T follicular helper cell (primary cell): ENCODE results near the gene MVB12B.
A peak's percentile ranks its signal among the peaks of the same experiment; 100 is the strongest.
"Not testable (repeated sequence)": the region's sequence is repeated elsewhere in the genome, so short reads cannot be mapped to it uniquely, and the experiment has no call there.

ENCODE experiments used
- DNase-seq: peaks from one replicate; pipeline ENCODE4 v3.0.0-alpha.2; 2020; ENCODE audit warnings: low read depth
- total RNA-seq, 2 experiments: gene quantifications; one replicate each; lab custom pipeline; 2026; lab: John Stamatoyannopoulos, UW

MVB12B gene, protein sequence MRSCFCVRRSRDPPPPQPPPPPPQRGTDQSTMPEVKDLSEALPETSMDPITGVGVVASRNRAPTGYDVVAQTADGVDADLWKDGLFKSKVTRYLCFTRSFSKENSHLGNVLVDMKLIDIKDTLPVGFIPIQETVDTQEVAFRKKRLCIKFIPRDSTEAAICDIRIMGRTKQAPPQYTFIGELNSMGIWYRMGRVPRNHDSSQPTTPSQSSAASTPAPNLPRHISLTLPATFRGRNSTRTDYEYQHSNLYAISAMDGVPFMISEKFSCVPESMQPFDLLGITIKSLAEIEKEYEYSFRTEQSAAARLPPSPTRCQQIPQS
- 3.3 to 16.6 reads per million in 2 experiments for total RNA-seq

- DNase-seq, result peak; percentile 33
Observed at GRCh38 chr9:126326228-126327005, at the start of gene MVB12B. MVB12B (plus strand) TSS chr9:126326829; CDS start chr9:126326930, 101 bp downstream.

DNA sequence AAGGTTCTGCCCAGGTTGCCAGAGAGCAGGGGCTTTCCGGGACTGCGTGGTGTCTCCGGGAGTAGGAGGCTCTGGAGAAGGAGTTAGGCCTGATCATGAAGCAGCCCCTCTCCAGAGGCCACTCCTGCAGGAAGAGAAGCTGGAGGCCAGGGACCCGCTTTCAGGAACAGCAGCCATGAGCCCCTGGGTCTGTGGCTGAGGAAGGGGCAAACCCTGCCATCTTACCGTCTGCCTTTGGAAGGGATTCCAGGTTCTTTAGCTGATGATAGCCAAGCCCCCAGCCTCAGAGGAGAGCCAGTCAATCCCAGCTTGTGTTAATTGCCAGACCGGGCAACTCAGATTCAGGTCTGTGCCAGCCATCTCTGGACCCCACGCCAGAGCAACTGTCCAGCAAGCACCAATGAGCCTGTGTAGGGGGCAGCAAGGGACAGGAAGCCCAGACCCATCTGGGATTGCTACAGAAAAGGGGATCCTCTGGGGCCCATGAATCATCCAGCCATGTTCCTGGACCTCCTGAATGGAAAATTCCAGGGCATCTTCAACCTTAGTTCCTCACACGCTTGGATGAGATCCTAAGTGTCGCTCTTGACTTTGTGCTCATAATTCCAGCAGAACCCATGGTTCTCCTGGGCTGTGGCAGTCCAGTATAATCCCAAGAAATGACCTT lies 42.7 kb upstream of the MVB12B start:
- no peak for DNase-seq

DNA sequence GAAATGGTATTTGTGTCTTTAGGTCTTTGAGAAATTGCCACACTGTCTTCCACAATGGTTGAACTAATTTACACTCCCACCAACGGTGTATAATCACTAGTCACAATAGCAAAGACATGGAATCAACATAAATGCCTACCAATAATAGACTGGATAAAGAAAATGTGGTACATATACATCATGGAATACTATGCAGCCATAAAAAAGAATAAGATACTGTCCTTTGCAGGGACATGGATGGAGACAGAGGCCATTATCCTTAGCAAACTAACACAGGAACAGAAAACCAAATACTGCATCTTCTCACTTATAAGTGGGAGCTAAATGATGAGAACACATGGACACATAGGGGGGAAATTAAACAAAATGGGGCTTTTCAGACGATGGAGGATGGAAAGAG lies 41.0 kb upstream of the MVB12B start:
- not testable (repeated sequence) for DNase-seq

DNA sequence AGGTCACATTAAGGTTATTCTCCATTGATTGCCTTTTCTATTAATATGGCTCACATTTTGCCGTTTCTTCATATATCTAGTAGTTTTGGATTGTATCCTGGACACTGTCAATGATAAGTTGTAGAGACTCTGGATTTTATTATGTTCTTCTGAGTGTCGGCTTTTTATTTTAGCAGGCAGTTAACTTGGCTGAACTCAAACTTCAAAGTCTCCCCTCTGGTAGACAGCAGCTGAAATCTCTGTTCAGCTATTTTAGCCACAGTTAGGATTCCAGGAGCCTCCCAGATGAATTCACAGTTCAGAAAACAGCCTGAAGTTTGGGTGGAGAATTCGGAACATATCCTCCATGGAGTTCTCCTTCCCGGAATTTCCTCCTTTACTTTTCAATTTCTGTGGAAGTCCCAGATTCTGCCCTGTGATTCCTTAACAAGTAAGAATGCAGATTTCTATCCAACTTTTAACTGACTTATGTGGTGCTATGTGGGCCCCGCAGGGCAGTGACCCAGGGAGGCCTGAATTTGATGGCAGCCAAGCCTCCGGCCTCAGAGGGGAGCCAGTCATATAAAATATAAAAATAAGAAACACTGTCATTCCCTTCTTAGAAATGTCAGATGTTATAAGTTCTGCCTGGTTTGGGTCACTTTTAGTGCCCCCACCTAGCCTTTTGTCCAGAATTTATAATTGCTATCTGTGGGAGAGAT lies 39.3 kb upstream of the MVB12B start:
- no peak for DNase-seq

DNA sequence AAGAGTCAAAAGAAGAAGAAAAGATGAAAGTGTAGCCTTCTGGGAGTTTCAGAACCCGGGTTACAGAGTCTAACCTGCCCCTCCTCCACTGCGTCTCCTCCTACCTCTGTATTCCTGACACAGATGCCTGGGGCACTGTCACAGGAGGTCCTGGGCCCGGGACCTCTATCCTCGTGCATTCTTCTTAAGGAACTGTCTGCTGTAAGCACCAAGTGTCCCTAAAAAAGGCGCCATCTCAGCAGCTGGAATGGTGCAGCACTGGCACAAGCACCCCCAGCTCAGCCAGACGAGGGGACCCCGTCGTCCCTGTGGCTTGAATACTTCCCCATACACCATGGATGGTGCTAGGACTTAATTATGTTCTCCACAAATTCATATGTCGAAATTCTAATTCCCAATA lies 35.8 kb upstream of the MVB12B start:
- DNase-seq, result no peak

DNA sequence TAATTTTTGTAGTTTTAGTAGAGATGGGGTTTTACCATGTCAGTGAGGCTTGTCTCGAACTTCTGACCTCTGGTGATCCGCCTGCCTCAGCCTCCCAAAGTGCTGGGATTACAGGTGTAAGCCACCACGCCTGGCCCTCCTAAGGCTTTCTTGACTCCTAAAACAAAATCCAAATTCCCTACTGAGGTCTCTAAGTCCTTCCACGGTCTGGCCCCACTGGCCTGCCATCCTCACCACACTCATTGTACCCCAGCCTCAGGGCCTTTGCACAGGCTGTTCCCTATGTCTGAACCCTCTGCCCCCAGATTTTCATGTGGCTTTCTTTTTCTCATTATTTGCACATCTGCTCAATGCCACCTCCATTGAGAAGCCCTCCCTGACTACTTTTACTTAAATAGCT lies 34.7 kb upstream of the MVB12B start:
- DNase-seq, result no peak

DNA sequence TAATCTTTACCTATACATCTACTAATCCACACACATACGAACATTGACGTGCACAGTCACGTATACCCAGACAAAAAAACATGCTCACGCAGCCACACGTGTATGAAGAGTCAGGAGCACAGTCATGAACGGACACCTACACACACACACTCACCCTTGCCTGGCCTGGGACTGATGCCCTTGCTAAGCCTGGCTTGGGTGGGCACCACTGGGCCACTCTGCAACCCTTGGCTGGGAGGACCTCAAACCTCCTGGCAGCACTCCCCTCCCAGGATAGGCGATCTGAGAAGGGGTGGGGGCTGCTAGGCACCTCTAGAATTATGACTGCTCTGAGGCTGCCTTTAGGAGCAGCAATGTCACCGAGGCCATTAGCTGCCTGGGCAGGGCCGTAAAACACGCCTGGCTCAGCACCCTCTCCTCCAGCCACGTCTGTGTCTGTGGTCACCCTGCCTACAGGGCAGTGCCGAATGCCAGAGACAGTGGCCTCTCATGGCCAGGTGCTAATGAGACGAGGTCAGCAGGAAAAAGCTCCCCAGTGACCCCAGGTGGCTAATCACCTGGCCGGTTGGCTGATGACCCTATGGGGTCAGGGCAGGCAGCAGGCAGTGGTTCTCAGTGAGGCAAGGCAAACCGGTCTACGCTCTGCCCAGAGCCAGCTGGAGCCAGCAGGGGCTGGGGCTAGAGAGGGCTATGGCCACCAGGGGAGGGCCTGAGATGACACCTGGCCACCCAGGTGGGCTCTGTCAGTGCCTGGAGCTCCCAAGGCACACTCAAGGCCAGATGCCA lies 33.7 kb upstream of the MVB12B start:
- no peak for DNase-seq

DNA sequence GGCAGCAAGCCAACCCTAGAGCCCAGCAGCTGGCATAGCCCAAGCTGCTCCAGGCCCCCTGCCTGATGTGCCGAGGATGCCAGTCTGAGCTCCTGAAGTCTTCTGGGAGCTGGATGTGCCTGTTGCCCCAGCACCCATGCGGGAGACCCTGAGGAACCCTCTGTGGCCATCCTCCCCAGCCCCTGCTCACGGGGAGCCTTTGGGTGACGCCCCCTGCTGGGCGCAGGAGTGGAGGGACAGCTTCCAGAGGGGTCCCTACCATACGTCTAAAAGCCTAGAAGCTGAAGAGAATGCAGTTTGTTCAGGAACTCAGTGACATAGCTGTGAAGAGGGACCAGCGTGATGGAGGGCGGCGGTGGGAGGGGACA lies 33.1 kb upstream of the MVB12B start:
- no peak for DNase-seq

- DNase-seq, result no peak
Observed at GRCh38 chr9:126294331-126295081, 32.1 kb upstream of the MVB12B start.

DNA sequence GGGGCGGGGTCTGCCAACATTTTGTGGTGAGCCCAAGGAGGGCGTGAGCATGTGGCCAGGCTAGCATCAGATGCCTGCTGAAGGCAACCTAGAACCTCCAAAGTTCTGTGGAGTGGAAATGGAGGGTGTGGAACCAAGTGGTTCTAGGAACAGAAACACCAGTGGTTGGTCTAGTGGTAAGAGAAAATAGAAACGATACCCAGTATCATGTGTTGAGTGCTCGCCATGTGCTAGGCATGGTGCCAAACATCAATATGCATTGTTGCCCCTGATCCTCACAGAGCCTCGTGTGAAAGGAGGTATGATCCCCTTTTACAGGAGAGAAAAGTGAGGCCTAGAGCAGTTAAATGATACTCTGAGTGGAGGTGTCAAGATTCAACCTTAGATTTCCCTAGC lies 31.5 kb upstream of the MVB12B start:
- no peak for DNase-seq

DNA sequence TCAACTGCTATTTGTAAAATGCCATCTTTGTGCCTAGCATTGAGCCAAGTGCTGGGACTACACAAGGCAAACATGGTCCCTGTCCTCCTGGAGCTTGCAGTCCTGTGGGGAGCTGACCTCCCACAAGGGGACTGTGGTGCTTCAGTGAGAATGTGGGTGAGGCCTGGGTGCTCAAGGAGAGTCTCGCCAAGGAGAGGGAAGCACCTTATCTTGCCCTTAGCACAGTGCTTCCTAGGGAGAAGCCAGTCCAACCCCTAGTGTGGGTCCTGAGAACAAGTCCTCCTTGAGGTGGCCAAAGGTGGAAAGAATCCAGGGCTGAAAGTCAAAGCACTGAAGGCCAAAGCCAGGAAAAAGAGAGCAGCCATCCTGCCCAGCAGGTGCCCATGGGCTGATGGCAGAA lies 31.1 kb upstream of the MVB12B start:
- no peak for DNase-seq

GRCh38 chr9:126295936-126296600 lies 30.6 kb upstream of the MVB12B start:
- no peak for DNase-seq

- DNase-seq, result no peak
Observed at GRCh38 chr9:126296687-126297086, 29.9 kb upstream of the MVB12B start.

DNA sequence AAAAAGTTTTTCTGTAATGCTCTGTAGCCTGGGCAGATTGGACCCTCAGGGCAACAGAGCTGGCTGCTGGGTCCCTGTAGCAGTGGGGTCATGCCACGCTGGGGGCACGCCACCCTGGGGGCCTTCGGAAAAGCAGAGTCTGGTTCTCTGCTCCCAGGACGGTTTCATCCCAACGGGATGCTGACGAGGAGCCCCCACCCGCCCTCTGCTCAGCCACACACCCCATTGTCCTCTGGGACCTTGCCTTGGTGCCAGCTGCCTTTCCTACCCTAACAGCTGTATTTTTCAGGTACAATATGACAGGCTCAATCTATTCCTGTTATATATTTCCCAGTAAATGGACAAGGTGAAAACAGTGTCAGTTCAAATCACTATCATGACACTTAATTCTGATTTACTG lies 29.0 kb upstream of the MVB12B start:
- no peak for DNase-seq

DNA sequence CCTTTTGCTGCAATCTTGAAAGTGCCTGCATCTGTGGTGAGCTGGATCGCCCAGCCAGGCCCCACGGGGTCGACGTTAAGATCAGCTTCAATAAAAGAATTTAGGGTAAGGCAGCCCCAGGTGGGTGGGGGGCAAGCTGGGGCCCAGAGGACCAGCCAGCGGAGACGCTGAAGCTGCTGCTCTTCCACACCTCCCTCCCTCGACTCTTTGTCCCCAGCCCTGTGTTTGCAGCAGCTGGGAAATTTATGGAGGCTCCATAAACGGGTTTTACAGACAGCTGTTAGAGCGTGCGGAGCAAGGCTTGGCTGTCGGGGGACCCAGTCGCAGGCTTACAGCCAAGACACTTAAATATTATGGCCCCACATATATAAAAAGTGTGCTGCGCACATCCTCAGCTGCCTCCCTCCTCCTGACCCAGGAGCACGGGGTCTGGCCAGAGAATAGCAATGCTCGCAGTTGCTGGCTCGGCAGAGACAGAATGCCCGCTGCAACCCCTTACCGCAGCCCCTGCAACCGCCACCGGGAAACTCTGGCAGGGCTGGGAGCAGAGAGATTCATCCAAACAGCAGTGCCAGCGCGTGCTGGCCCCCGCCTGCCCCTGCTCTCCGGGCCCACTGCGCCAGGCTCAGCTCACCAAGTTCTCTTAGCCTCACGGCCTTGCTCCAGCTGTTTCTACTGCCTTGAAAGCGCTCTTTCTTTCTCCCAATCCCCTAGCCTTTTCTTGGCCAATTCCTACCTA lies 28.4 kb upstream of the MVB12B start:
- DNase-seq, result no peak

DNA sequence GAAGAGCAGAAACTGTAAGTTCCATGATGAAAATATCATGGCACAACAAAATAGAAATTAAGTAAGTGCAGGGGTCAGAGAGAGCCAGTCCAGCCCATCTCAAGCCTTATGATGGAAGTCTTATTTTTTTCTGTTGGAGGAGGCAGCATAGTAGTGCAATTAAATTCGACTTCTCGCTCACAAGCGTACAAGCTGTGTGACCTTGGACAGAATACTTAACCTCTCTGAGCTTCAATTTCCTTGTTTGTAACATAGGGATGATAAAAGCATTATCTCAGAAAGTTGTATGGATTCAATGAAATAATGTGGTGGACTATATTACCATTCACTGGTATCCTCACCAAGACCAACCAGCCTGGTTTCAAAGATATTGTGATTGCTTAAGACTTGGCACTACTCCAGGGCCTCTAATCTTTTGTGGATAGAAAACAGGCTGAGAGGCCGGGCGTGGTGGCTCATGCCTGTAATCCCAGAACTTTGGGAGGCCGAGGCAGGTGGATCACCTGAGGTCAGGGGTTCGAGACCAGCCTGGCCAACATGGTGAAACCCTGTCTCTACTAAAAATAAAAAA lies 26.8 kb upstream of the MVB12B start:
- DNase-seq, result no peak

- DNase-seq, result no peak
Observed at GRCh38 chr9:126301196-126301595, 25.4 kb upstream of the MVB12B start.

GRCh38 chr9:126301985-126302603 lies 24.5 kb upstream of the MVB12B start:
- DNase-seq, result peak; percentile 37

DNA sequence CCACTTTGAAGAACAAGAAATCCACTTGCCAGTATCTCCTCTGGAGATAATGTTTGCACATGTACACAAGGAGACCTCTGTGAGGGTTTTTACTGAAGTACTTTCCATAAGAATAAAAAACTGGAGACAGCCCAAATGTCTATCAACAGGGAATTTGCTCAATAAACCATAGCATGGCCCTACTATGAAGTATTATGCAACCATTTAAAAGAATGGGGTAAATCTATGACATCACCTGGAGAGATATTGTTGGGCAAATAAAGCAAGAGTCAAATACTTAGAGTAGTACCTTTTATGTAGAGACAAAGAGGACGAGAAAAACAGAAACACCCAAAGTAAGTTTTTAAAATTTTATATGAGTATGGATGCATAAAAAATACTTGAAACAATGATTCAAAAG lies 23.9 kb upstream of the MVB12B start:
- no peak for DNase-seq
